Breast epithelium (tissue), 4 donors: ENCODE measurements around the gene TAS2R60. TPM values are rescaled to one million over a fixed set of nuclear protein-coding genes. Genes with fewer than 3 reads are reported as not detected.

Experiments used
- DNase-seq, 2 donors: peaks; one replicate each; pipeline ENCODE4 v3.0.0-alpha.2; 2019; ENCODE audit warnings: low spot score in 2 of 2
- H3K27ac ChIP-seq, 2 donors: fragments of 200-600 bp; sonication (generic) in 1 of 2; one replicate each; pipeline ENCODE4 v1.5.1; 2016 to 2019; ENCODE audit warnings: mild to moderate bottlenecking in 1 of 2
- H3K27me3 ChIP-seq, 2 donors: fragments of 200-600 bp; sonication (generic) in 1 of 2; one replicate each; pipeline versions ENCODE4 v1.5.1 to v1.6.0; 2017 to 2019; ENCODE audit warnings: control low read depth in 1 of 2, mild to moderate bottlenecking in 1 of 2
- H3K36me3 ChIP-seq: fragments of 200-600 bp; one replicate; pipeline ENCODE4 v1.5.1; 2019
- H3K4me1 ChIP-seq, 2 donors: fragments of 200-600 bp; sonication (generic); one replicate each; pipeline ENCODE4 v1.5.1; 2016 to 2019; ENCODE audit warnings: control low read depth in 1 of 2
- H3K4me3 ChIP-seq, 3 donors: fragments of 200-600 bp; sonication (generic); 1 replicate in 2 of 3; 2 replicates in 1 of 3; pipeline ENCODE4 v1.5.1; 2016 to 2019; ENCODE audit warnings: mild to moderate bottlenecking in 3 of 3, moderate library complexity in 2 of 3
- H3K9me3 ChIP-seq, 2 donors: fragments of 200-600 bp; sonication (generic) in 1 of 2; one replicate each; pipeline ENCODE4 v1.5.1; 2016 to 2019; ENCODE audit warnings: control low read depth in 1 of 2
- POLR2A ChIP-seq: fragments of 450-650 bp; IDR thresholded peaks from one replicate; pipeline ENCODE4 v1.6.1; 2016; ENCODE audit warnings: antibody characterized with exemption, mild to moderate bottlenecking, moderate library complexity
- POLR2AphosphoS5 ChIP-seq, 3 donors: sonication (generic); formaldehyde crosslinking; IDR thresholded peaks; one replicate each; pipeline ENCODE4 v1.6.1; 2017; ENCODE audit warnings: antibody characterized with exemption in 3 of 3
- intact Hi-C: fragments of 100-400 bp; cut with DNase I; formaldehyde crosslinking; loops from one replicate; pipeline ENCODE4 v1.15.1; 2023; ENCODE audit warnings: low total_unique reads
- total RNA-seq, 3 donors: library from RNA; depleted of rRNA; stranded (reverse); fragments of >200 nt; gene quantifications; one replicate each; pipeline ENCODE4 v1.1.0, GENCODE V29; 2016
- TF ChIP-seq, protein P1 (sequence below), 3 donors: fragments of 450-650 bp; IDR thresholded peaks; one replicate each; pipeline ENCODE4 v1.5.1; 2016 to 2017; ENCODE audit warnings: antibody characterized with exemption in 3 of 3, mild to moderate bottlenecking in 3 of 3, moderate library complexity in 3 of 3

The TAS2R60 gene
- total RNA-seq, 3 donors from 2014 or later = 1.6 TPM; not detected in 2

DNA sequence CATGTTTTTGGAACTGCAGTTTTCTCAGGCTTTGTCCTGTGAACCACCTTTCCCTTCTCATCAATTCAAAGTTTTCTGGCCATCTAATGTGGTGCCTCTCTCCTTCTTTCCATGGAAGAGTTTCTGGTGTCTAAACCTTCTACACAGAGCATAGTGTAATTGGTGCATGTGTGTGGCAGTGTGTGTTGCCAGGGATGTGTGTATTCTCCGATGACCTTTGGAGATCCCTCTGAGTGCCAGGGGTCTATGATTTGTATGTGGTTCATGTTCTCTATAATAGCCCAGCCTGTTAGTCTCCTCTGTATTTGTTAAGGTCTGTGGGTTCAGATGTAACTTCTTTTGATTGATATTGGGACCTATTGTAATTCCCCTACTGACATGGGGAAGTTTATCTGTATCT, 1.5 kb downstream of the TAS2R60 start:
- H3K36me3 ChIP-seq = no peaks in the 10 kb centered on the region
- H3K27me3 ChIP-seq = no peaks in the 10 kb centered on the region
- intact Hi-C loops = no loop called here
- H3K4me1 ChIP-seq = no peaks in the 10 kb centered on the region
- no peak overlapping the region for H3K4me3 ChIP-seq
- no peak for DNase-seq
- H3K27ac ChIP-seq = no peak overlapping the region
- TF ChIP-seq POLR2A (no peak), POLR2AphosphoS5 (IDR thresholded peaks at IDR 0.05) (no peak)
- TF ChIP-seq, protein P1, sequence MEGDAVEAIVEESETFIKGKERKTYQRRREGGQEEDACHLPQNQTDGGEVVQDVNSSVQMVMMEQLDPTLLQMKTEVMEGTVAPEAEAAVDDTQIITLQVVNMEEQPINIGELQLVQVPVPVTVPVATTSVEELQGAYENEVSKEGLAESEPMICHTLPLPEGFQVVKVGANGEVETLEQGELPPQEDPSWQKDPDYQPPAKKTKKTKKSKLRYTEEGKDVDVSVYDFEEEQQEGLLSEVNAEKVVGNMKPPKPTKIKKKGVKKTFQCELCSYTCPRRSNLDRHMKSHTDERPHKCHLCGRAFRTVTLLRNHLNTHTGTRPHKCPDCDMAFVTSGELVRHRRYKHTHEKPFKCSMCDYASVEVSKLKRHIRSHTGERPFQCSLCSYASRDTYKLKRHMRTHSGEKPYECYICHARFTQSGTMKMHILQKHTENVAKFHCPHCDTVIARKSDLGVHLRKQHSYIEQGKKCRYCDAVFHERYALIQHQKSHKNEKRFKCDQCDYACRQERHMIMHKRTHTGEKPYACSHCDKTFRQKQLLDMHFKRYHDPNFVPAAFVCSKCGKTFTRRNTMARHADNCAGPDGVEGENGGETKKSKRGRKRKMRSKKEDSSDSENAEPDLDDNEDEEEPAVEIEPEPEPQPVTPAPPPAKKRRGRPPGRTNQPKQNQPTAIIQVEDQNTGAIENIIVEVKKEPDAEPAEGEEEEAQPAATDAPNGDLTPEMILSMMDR (IDR thresholded peaks at IDR 0.05) = no peak
- H3K9me3 ChIP-seq = no peaks in the 10 kb centered on the region

DNA sequence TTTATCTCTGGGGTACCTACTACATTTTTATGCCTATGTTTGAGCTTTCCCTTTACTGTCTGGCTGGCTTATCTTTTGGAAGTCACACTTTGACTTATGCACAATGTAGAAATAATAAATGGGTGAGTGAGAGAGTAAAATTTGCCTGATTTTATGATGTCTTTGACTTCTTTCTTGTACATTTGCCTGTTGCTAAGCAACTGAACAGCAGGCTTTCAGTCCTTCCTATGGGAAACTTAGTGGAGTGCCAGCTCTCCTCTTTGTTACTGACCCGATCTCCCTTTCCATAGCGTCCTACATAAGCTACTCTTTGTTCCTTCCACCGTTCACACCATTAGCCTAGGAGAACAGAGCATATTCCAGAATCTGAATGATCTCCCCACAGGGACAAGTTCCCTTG, 4.2 kb downstream of the TAS2R60 start:
- H3K27me3 ChIP-seq = no peaks in the 10 kb centered on the region
- no peak overlapping the region for H3K4me3 ChIP-seq
- DNase-seq = no peak
- TF ChIP-seq POLR2AphosphoS5 (IDR thresholded peaks at IDR 0.05) (no peak), POLR2A (no peak)
- TF ChIP-seq, protein P1 (IDR thresholded peaks at IDR 0.05) = no peak
- no peaks in the 10 kb centered on the region for H3K4me1 ChIP-seq
- intact Hi-C loops = no loop called here
- H3K36me3 ChIP-seq = no peaks in the 10 kb centered on the region
- no peaks in the 10 kb centered on the region for H3K9me3 ChIP-seq
- H3K27ac ChIP-seq = no peak overlapping the region

DNA sequence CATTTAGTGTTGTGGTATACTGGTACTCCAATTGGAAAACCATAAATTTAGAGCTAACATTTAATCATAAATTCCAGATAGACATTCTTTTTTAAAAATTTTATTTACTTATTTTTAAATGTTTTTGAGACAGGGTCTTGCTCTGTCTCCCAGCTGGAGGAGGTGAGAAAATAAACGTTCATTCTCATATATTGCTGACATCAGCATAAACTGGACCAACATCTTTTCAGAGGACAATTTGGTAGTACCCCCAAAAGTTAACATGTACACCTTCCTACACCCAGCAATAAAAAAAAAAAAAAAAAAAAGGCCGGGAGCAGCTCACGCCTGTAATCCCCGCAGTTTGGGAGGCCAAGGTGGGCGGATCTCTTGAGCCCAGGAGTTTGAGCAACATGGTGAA, 5.2 kb downstream of the TAS2R60 start:
- TF ChIP-seq POLR2AphosphoS5 (IDR thresholded peaks at IDR 0.05) = no peak
- no peak for TF ChIP-seq POLR2A
- TF ChIP-seq, protein P1 (IDR thresholded peaks at IDR 0.05) = no peak
- no peak overlapping the region for H3K4me3 ChIP-seq

DNA sequence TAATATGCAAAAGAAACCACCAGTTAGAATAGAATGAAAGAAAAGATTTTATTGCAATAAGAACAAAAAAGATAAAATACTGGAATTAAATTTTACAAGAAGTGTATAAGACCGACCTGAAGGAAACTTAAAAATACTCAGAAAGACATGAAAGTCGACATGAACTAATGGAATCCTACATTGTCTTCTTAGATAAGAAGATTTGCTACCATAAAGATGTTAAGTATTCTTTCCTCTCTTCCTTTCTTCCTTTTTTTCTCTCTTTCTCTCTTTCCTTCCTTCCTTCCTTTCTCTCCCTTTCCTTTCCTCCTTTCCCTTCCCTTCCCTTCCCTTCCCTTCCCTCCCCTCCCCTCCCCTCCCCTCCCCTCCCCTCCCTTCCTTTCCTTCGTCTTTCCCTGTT, 6.5 kb downstream of the TAS2R60 start:
- no peak for DNase-seq
- H3K27me3 ChIP-seq = no peaks in the 10 kb centered on the region
- H3K4me3 ChIP-seq = no peak overlapping the region
- H3K9me3 ChIP-seq = no peaks in the 10 kb centered on the region
- H3K4me1 ChIP-seq = no peaks in the 10 kb centered on the region
- TF ChIP-seq POLR2A = no peak
- no peak for TF ChIP-seq POLR2AphosphoS5 (IDR thresholded peaks at IDR 0.05)
- TF ChIP-seq, protein P1 (IDR thresholded peaks at IDR 0.05) = no peak
- H3K27ac ChIP-seq = no peak overlapping the region
- intact Hi-C loops = no loop called here
- no peaks in the 10 kb centered on the region for H3K36me3 ChIP-seq

More for the DNA sequence above, 5.2 kb downstream of the TAS2R60 start:
- Histone ChIP-seq H3K27me3 (no peaks in the 10 kb centered on the region), H3K9me3 (no peaks in the 10 kb centered on the region), H3K27ac (no peak overlapping the region), H3K4me1 (no peaks in the 10 kb centered on the region), H3K36me3 (no peaks in the 10 kb centered on the region)
- intact Hi-C loops = no loop called here
- DNase-seq = no peak

DNA sequence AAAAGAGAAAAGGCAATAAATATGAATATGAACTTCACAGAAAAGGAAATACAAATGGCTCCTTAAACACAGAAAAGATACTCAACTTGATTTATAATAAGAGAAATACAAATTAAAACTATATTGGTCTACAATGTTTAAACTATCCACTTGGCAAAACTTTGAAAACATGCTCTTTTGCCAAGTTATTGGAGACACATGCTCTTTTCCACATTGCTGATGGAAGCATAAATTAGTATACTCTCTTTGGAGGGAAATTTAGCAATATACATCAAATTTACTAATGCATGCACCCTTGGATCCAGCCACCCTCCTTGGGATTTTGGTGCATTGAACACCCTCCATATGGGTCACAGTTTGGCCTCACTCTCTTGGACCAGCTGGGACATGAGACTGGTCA, 7.9 kb downstream of the TAS2R60 start:
- H3K4me3 ChIP-seq = no peak overlapping the region
- TF ChIP-seq POLR2A = no peak
- TF ChIP-seq POLR2AphosphoS5 (IDR thresholded peaks at IDR 0.05) = no peak
- TF ChIP-seq, protein P1 (IDR thresholded peaks at IDR 0.05) = no peak
- no peak overlapping the region for H3K27ac ChIP-seq
- H3K27me3 ChIP-seq = no peaks in the 10 kb centered on the region
- H3K9me3 ChIP-seq = no peaks in the 10 kb centered on the region
- DNase-seq = no peak
- H3K36me3 ChIP-seq = no peaks in the 10 kb centered on the region
- H3K4me1 ChIP-seq = no peaks in the 10 kb centered on the region
- intact Hi-C loops = no loop called here
